GM21825 (cell line): ENCODE data around the gene SLC47A2.
"Not testable (repeated sequence)": the region's sequence is repeated elsewhere in the genome, so short reads cannot be mapped to it uniquely, and the experiment has no call there.

Experiments
- ATAC-seq: cut with Tn5 transposase; IDR thresholded peaks from one replicate; pipeline ENCODE4 v1.9.1; 2021; ENCODE audit warnings: mild to moderate bottlenecking, moderate library complexity; ENCODE audit not compliant: unreplicated experiment

SLC47A2 gene

DNA sequence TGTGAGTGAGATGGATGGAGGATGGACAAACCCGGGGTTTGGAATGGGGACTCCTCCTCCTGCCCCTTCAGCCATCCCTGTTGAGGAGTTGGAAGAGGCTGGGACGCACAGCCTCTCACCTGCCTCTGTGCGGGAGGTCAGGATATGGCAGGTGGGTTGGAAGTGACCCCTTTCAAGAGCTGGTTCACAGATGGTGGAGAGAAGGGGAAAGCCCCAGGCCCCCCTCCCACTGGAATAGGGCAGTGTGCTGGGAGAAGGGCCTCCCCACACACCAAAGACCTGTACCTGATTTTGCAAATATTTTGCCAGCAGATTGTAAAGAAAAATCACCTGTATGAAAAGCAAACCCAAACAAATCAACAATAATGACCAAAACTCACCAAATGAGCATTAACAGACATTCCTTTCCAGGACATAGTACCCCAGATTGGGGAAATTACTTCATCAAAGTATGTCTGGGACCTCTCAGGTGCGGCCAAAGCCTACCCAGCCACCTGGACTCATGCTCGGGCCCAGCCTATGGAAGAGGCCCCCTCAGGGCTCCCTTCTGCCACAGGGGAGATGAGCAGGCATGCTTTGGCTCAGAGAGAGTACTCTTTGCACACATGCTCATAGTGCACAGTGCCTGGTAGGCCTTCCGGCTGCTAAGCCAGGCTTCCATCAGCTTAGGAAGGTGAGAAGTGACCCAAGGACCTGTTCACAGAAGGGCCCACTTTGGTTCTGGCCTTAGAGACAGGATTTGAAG lies 7.8 kb downstream of the SLC47A2 start:
- no peak for ATAC-seq

DNA sequence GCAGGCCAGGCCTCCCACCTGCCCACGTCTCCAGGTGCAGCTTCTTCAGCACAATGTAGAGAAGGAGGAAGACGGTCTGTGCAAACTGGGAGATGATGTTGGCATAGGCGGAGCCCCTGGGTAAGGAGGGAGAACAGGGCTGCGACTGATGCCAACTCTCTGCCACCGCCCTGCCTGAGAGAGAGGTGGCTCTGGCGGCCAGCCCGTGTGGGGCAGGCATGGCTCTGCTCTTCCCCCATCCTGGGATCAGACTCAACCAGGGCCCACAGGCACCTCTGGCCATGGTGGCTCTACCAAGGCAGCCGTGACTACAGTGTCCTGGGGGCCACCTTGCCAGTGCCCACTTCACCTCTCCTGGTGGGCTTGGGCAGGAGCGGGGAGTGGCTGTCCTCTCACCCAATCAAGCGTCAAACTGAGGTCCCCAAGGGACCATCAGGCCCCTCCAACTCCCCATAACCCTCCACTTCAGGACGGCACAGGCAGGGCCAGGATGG lies 8.6 kb downstream of the SLC47A2 start:
- no peak for ATAC-seq

GRCh38 chr17:19706791-19707727 lies 9.3 kb downstream of the SLC47A2 start:
- ATAC-seq: no peak

DNA sequence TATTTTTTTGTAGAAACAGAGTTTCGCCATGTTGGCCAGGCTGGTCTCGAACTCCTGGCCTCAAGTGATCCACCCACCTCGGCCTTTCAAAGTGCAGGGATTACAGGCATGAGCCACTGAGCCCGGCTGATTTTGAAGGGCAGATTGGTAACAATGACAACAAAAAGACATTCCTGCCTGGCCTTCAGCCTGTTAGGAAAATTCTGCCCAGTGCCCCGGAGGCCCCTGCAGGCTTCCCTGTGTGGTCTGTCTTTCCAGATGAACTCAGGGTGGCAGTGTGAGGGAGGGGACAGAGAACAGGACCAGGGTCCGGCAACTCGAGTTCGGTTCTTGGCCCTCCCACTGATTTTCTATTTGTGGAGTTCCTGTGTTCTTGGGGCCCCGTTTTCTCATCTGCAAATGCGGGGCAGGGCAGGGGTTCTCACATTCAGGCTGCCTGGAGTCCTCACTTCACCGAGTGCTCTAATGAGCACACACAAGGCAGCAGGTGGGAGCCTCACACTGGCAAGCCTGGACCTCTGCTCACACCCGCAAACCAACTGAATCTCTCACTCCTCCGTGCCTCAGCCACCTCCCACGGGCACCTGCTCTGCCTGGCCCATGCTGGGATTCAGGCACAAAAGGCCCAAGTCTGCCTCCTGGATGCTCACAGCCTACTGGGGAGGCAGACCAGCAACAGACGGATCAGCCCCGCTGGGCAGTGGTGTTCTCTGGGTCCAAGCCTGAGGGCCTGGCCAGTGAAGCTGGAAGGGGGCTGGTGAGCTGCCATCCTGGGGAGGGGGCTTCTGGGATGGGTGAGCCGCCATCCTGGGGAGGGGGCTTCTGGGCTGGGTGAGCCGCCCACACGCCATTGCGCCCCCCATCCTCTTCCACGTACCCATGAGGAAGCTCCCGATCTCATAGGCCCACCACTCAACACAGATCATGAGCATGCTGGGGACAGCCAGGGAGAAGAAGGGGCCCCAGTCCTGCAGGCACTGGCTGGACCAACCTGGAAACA lies 10.3 kb downstream of the SLC47A2 start:
- no peak for ATAC-seq

- no peak for ATAC-seq
These were observed 11.2 kb downstream of the SLC47A2 start for GRCh38 chr17:19705201-19705600.

- no peak for ATAC-seq
These were observed 12.4 kb downstream of the SLC47A2 start for GRCh38 chr17:19703828-19704613.

- no peak for ATAC-seq
These were observed 13.1 kb downstream of the SLC47A2 start for GRCh38 chr17:19703106-19703827.

- ATAC-seq: no peak
These were observed 14.2 kb downstream of the SLC47A2 start for GRCh38 chr17:19702217-19702641.

GRCh38 chr17:19686400-19687090 lies 29.8 kb downstream of the SLC47A2 start:
- ATAC-seq: no peak

DNA sequence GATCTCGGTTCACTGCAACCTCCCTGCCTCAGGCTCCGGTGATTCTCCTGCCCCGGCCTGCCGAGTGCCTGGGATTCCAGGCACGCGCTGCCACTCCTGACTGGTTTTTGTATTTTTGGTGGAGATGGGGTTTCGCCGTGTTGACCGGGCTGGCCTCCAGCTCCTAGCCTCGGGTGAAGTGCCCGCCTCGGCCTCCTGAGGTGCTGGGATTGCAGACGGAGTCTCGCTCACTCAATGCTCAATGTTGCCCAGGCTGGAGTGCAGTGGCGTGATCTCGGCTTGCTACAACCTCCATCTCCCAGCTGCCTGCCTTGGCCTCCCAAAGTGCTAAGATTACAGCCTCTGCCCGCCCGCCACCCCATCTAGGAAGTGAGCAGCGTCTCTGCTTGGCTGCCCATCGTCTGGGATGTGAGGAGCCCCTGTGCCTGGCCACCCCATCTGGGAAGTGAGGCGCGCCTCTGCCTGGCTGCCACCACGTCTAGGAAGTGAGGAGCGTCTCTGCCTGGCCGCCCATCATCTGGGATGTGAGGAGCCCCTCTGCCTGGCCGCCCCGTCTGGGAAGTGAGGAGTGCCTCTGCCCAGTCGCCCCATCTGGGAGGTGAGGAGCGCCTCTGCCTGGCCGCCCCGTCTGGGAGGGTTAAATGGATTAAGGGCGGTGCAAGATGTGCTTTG lies 31.3 kb downstream of the SLC47A2 start:
- not testable (repeated sequence) for ATAC-seq

GRCh38 chr17:19683117-19683516 lies 33.3 kb downstream of the SLC47A2 start:
- no peak for ATAC-seq

DNA sequence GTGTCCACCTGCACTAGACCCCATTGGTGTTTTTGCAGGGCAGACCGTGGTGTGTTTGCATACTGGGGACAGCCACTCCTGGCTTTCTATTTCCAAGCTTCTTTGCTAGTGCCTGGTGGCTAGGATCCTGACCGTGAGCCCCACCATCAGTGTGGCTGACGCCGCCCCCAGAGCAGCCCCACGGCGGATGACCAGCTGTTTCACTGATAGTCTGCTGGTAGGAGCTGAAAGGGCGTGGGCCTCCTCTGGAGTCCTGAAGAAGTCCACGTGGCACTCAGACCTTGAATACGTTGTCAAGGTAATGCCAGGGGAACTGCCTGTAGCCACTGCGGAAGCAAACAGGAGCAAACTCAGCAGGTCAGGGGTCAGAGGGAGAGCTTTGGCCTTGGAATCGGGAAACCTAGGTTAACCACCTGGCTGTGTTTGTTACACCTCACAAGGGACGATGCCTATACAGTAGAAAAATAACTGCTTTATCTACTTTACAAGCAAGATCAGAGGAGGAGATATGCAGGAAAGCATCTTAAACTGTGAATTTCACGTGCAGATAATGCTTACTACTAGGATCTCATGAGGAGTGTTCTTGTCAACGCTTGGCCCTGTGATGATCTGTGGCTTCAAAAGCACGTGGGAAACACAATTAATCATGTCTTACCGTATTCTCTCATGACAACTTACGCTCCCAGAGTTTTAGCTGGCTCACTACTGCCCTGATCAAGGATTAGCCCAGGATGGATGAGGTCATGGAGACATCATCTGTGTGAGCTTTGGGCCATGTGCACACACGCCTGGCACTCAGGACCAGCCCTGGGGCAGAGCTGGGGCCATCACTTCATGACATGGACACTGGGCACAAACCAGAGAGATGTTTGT lies 37.6 kb downstream of the SLC47A2 start:
- no peak for ATAC-seq

DNA sequence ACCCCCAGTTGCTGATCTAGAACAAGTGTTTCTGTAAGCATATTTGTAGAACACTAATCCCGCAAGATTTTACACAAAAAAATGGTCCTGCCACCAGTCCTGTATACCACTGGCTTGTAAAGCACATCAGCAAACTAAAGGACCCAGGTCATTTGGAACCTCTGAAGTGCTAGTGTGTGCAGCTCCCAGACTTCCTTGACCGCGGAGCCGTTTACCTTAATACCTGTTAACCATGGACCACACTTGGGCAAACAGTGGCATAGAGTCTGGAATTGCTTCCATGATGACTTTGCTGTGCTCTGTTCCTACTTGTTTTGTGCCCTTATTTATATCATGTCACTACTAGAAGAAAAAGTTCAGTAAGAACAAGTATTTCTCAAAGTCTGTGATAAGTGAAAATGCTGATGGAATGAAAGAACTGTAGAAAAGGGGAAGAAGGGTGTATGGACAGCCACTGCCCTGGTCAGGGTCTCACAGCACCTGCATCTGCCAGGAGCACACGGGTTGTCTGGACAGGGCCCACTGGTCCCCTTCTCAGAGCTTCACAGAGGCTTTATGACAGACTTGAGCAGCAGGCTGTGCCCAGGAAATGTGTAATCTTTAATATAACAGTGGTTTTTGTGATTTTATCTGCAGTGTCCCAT lies 38.5 kb downstream of the SLC47A2 start:
- ATAC-seq: no peak

- ATAC-seq: no peak
These were observed 39.5 kb downstream of the SLC47A2 start for GRCh38 chr17:19676896-19677295.

DNA sequence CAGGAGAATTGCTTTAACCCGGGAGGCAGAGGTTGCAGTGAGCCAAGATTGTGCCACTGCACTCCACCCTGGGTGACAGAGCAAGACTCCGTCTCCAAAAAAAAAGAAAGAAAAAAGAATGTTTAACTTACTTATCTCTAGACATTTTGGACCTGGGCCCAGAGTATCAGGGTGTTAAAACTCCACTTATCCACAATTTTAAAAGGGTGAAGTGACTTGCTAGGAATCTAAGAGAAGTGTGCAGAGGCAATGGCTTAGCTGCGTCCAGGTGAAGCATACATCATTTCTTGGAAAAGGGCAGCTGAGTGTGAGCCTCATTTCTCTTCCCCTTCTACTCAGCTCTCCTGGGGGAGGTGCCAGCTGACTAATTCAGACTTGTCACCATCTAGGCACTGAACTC lies 42.8 kb downstream of the SLC47A2 start:
- no peak for ATAC-seq

- ATAC-seq: no peak
These were observed 44.2 kb downstream of the SLC47A2 start for GRCh38 chr17:19672009-19672750.
